Pancreas (tissue), 10 donors: Measurements from ENCODE around the gene EPOP. TPM values are rescaled to one million over a fixed set of nuclear protein-coding genes. Genes with fewer than 3 reads are reported as not detected.

Source experiments
- ATAC-seq, 4 donors: fragments of 200-7000 bp; cut with Tn5 transposase; one replicate each; pipeline versions ENCODE4 v1.8.0 to v1.9.1; 2020; ENCODE audit warnings: mild to moderate bottlenecking in 4 of 4, moderate library complexity in 4 of 4
- DNase-seq, 6 donors: peaks; one replicate each; pipeline ENCODE4 v3.0.0-alpha.2; 2020
- FAIRE-seq: peaks from 2 replicates; lab custom pipeline; 2012; peaks lifted over from hg19 to GRCh38; lab: Jason Lieb, UNC
- H3K27ac ChIP-seq, 4 donors: fragments of 200-600 bp; sonication (generic); 1 replicate in 3 of 4; 2 replicates in 1 of 4; pipeline versions ENCODE4 v1.5.0 to v1.8.0; 2020
- H3K27me3 ChIP-seq, 4 donors: fragments of 200-600 bp; one replicate each; pipeline ENCODE4 v1.8.0; 2021
- H3K36me3 ChIP-seq, 3 donors: fragments of 200-600 bp; sonication (generic) in 1 of 3; one replicate each; pipeline versions ENCODE4 v1.5.0 to v1.8.0; 2020 to 2021
- H3K4me1 ChIP-seq, 3 donors: fragments of 200-600 bp; one replicate each; pipeline ENCODE4 v1.8.0; 2021
- H3K4me3 ChIP-seq, 4 donors: fragments of 200-600 bp; sonication (generic) in 2 of 4; one replicate each; pipeline versions ENCODE4 v1.5.0 to v1.8.0; 2020 to 2021
- H3K9me3 ChIP-seq, 4 donors: fragments of 200-600 bp; one replicate each; pipeline ENCODE4 v1.8.0; 2021
- CTCF ChIP-seq, 4 donors: fragments of 200-600 bp; sonication (generic) in 3 of 4; IDR thresholded peaks; one replicate each; pipeline versions ENCODE4 v1.5.0 to v1.8.0; 2021; ENCODE audit warnings: antibody characterized with exemption in 4 of 4
- WGBS, 2 donors: extraction: QIAGEN DNeasy Blood & Tissue Kit; methylation state at CpG; one replicate each; pipeline ENCODE4 v1.1.7; 2013; 5-methylcytosine and 5-hydroxymethylcytosine counted together
- intact Hi-C, 3 donors: fragments of 100-400 bp; cut with DNase I; formaldehyde crosslinking; loops; one replicate each; pipeline versions ENCODE4 v1.11.1 to v1.14.2; 2022
- polyA plus RNA-seq, 2 donors: library from polyadenylated mRNA; stranded (reverse); fragments of 200-250 nt; gene quantifications; one replicate each; pipeline ENCODE4 v1.2.3, GENCODE V29; 2013
- total RNA-seq, 6 donors: library from RNA; stranded (reverse); fragmentation: NEBNext Ultra II Directional in 4 of 6; extraction: Animal tissue kit (Norgen Biotek cat#: 25700) in 4 of 6; gene quantifications; one replicate each; pipeline versions ENCODE4 v1.2.1 to v1.2.4, GENCODE V29; 2021 to 2023
- donor health status: healthy with polysubstance abuse.
- donor health status: DM: no; HTN: no; CAD: no; lungs with moderate emphysema.
- donor health status: DM: no; HTN: no; CAD: no.
- donor health status: control.
- donor health status: control.
- donor health status: Bipolar disorder and iron deficiency.
- donor health status: DM: yes; HTN: yes; CAD: no.
- donor health status: DM: no; HTN: no; CAD: no.
- donor health status: DM: no; HTN: no; CAD: no.
- donor health status: DM: yes; HTN: yes; CAD: no.

EPOP gene
- total RNA-seq (1 to 10 TPM; 2.4 to 4.3 (median 3.1) TPM), polyA plus RNA-seq (1 to 10 TPM in 1 of 2 donors, under 1 TPM in 1; 0.49 to 1.4 TPM)

DNA sequence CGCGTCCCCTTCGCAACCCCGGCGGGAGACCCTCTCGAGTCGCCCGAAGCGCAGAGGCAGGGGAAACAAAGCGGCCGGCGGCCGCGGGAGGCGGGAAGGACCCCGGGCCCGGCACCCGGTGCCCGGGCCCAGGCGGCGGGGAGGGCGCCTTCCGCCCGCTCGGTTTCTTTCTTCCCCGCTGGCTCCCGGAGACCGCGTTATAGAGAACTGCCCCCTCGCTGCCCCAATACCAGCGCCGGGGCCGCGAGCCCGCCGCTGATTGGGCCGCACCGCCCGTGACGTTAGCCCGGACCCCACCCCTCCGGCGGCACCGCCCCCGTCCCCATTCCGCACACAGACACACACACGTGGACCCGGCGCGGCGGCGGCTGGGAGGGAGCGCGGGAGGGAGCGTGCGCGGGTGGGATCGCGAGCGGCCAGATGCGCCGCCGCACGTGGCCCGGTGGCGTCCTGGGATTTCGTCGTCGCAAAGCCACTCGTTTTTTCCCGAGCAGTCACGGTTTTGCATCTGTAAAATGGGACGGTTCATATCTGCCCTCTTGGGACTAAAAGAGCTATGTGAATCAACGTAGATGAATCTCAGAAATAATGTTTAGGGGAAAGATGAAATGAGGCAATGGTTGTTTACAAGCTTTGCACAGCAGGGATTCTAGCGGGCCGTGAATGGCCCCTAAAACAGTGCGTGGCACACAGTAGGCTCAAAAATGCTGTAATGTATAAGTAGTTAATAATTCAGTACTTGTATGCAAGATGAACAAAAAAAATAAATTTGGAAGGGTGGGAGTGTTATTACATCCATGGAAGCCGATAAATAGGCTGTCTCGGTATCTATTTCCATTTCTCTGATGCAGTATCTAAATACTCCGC, at the start of gene EPOP:
Gene EPOP (minus strand): TSS at position 209 of the 867 bp plus-strand sequence. CDS start 462 bp downstream, outside the sequence.
- H3K36me3 ChIP-seq, result no peaks in the 10 kb centered on the region
- no peaks in the 10 kb centered on the region for H3K9me3 ChIP-seq
- no peaks in the 10 kb centered on the region for H3K27me3 ChIP-seq
- H3K4me3 ChIP-seq, result peak within 1 kb of the TSS; percentile 49 to 73 (median 60)
- no peak for TF ChIP-seq CTCF (IDR thresholded peaks at IDR 0.05)
- peaks cover 0 to 4% (median 3%) of the 10 kb centered on the region in 3 donors for H3K4me1 ChIP-seq
- ATAC-seq, result peak; percentile 91 to 93 (median 91)
- 4% methylated on average over 62 to 80 of the region's 80 CpGs for WGBS, 2 donors
- no peak for FAIRE-seq
- peak within 1 kb of the TSS; percentile 29 to 63 (median 58) for H3K27ac ChIP-seq
- DNase-seq, result peak; percentile 89 to 95 (median 90)
- intact Hi-C loops, result loop anchor here in 2 of 3 donors (5.0 kb wide), 2 partner anchors 57 to 62 kb away; partner anchors contain the start of gene CISD3 (in 1 of the 2)

DNA sequence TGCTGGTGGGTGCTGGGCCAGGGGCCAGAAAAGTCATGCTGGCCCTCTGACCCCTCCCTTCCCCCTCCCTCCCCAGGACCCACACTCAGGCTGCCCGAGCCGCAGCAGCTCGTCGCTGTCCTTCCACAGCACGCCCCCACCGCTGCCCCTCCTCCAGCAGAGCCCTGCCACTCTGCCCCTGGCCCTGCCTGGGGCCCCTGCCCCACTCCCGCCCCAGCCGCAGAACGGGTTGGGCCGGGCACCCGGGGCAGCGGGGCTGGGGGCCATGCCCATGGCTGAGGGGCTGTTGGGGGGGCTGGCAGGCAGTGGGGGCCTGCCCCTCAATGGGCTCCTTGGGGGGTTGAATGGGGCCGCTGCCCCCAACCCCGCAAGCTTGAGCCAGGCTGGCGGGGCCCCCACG, 47.0 kb upstream of the EPOP start:
- DNase-seq (no peak), ATAC-seq (no peak), FAIRE-seq (no peak)
- Histone ChIP-seq H3K4me1 (no peaks in the 10 kb centered on the region), H3K27me3 (no peaks in the 10 kb centered on the region), H3K4me3 (no peak overlapping the region), H3K9me3 (no peaks in the 10 kb centered on the region), H3K36me3 (peaks cover 0 to 29% (median 1%) of the 10 kb centered on the region in 3 donors), H3K27ac (no peak overlapping the region)
- 91 to 93% methylated on average over 12 to 16 of the region's 16 CpGs for WGBS, 2 donors
- intact Hi-C loops, result no loop called here
- TF ChIP-seq CTCF (IDR thresholded peaks at IDR 0.05), result no peak

GRCh38 chr17:38720941-38721340, 46.2 kb upstream of the EPOP start:
- Histone ChIP-seq H3K4me3 (no peak overlapping the region), H3K4me1 (no peaks in the 10 kb centered on the region), H3K27ac (no peak overlapping the region), H3K36me3 (peaks cover 0 to 37% (median 9%) of the 10 kb centered on the region in 3 donors), H3K27me3 (no peaks in the 10 kb centered on the region), H3K9me3 (no peaks in the 10 kb centered on the region)
- DNase-seq, result no peak
- no peak for TF ChIP-seq CTCF (IDR thresholded peaks at IDR 0.05)
- FAIRE-seq, result no peak
- intact Hi-C loops, result no loop called here
- 76 to 85% methylated on average over 6 of the region's 6 CpGs for WGBS, 2 donors
- ATAC-seq, result no peak

DNA sequence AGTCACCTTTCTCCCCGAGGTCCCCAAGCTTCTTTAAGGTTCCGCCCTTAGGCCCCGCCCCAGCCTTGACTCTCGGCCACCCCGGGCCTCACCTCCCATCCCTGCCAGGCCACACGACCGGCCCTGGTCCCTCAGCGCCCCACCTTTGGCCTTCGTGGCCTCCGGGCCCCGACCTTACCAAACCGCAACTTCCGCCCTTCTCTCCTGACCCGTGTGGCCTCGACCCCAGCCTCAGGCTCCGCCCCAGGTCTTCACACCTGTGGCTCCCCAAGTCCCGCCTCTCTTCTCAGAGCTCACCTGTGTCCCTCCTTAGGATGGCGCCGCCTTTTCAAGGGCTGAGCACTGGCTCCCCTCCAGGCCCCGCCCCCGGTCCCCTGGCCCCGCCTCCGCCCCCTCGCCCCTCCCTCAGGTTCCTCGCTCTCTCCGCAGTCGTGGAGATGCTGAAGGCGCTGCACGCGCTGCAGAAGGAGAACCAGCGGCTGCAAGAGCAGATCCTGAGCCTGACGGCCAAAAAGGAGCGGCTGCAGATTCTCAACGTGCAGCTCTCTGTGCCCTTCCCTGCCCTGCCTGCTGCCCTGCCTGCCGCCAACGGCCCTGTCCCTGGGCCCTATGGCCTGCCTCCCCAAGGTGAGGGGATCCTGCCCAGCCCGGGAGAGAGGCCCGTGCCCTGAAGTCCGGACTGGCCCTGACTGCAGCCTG, 45.3 kb upstream of the EPOP start:
- ATAC-seq (peak in 2 of 4 donors; percentile 10 to 25), DNase-seq (peak in 3 of 6 donors; percentile 30 to 76 (median 60)), FAIRE-seq (no peak)
- peaks cover 0 to 39% (median 9%) of the 10 kb centered on the region in 3 donors for H3K36me3 ChIP-seq
- no peak overlapping the region for H3K27ac ChIP-seq
- H3K4me1 ChIP-seq, result no peaks in the 10 kb centered on the region
- no peak overlapping the region for H3K4me3 ChIP-seq
- TF ChIP-seq CTCF (IDR thresholded peaks at IDR 0.05), result no peak
- no peaks in the 10 kb centered on the region for H3K27me3 ChIP-seq
- H3K9me3 ChIP-seq, result no peaks in the 10 kb centered on the region
- WGBS, 2 donors, result 78 to 85% methylated on average over 39 of the region's 39 CpGs
- intact Hi-C loops, result no loop called here
